Measurements from ENCODE around the gene POFUT1. TPM values are rescaled to one million over a fixed set of nuclear protein-coding genes. Genes with fewer than 3 reads are reported as not detected.

Gene POFUT1
- total and polyA plus RNA-seq, 11 donors, result 12.0 to 48.5 (median 27.3) TPM

GRCh38 chr20:32235331-32236047 lies 27.8 kb downstream of the POFUT1 start:
- no peak for ATAC-seq
- Histone ChIP-seq H3K27ac (no peak overlapping the region), H3K4me3 (no peak overlapping the region), H3K36me3 (peaks cover 0 to 64% (median 58%) of the 10 kb centered on the region in 9 donors), H3K4me1 (peaks cover 0 to 37% (median 0%) of the 10 kb centered on the region in 12 donors), H3K9me3 (no peaks in the 10 kb centered on the region), H3K27me3 (no peaks in the 10 kb centered on the region)
- no peak for DNase-seq
- TF ChIP-seq CTCF (IDR thresholded peaks at IDR 0.05) (no peak), POLR2A (IDR thresholded peaks at IDR 0.05) (no peak)
- intact Hi-C loops (cut with DNase I), result no loop called here
- 79 to 90% (median 85%) methylated on average over 6 of the region's 6 CpGs for WGBS, 4 donors

GRCh38 chr20:32236048-32236533 lies 28.4 kb downstream of the POFUT1 start:
- Histone ChIP-seq H3K36me3 (peaks cover 0 to 58% (median 52%) of the 10 kb centered on the region in 9 donors), H3K27ac (no peak overlapping the region), H3K9me3 (no peaks in the 10 kb centered on the region), H3K4me3 (no peak overlapping the region), H3K27me3 (no peaks in the 10 kb centered on the region), H3K4me1 (peaks cover 0 to 37% (median 0%) of the 10 kb centered on the region in 12 donors)
- ATAC-seq, result no peak
- DNase-seq, result no peak
- WGBS, 4 donors, result 92 to 100% (median 94%) methylated on average over 3 of the region's 3 CpGs
- intact Hi-C loops (cut with DNase I), result no loop called here
- TF ChIP-seq CTCF (IDR thresholded peaks at IDR 0.05) (no peak), POLR2A (IDR thresholded peaks at IDR 0.05) (no peak)

DNA sequence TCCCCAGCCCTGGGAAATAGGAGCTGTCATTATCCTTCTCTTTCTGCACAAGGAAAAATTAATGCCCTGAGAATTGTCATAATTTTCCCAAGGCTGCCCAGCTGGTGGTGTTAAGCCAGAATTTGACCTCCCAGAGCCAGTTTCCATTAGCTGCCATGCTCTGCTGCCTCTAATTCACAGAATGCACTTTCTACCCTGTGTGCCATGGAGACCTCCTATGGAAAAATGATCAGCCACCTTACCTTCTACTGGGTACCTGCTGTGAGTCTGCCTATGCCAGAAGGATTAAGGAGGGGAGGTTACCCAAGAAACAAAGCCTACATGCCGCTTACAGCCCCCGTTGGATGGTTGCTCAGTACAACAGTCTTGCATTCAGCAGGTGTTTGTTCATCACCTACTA lies 29.1 kb downstream of the POFUT1 start:
- H3K4me1 ChIP-seq, result peaks cover 0 to 31% (median 0%) of the 10 kb centered on the region in 12 donors
- H3K27me3 ChIP-seq, result no peaks in the 10 kb centered on the region
- H3K4me3 ChIP-seq, result no peak overlapping the region
- ATAC-seq (no peak), DNase-seq (no peak)
- intact Hi-C loops (cut with DNase I), result no loop called here
- no peak overlapping the region for H3K27ac ChIP-seq
- H3K9me3 ChIP-seq, result no peaks in the 10 kb centered on the region
- peaks cover 0 to 50% (median 45%) of the 10 kb centered on the region in 9 donors for H3K36me3 ChIP-seq
- no peak for TF ChIP-seq CTCF (IDR thresholded peaks at IDR 0.05)
- no peak for TF ChIP-seq POLR2A (IDR thresholded peaks at IDR 0.05)
- WGBS, 4 donors, result 94 to 100% (median 97%) methylated on average over 2 of the region's 2 CpGs

DNA sequence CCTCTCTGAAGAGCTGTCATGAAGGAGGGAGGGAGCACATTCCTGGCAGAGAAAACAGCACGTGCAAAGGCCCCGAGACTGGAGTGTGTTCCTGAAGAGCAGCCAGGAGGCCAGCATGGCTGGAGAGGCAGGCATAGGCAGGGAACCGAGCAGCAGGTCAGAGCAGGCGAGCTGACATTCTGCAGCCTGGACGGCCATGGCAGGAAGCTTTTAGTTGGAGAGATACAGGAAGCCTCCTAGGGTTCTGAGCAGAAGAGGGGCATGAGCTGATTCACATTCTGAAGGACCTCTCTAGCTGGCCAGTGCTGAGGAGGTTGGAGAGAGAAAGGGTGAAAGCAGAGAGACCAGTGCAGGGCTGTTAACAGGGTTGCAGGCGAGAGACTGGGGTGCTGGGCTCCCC lies 29.7 kb downstream of the POFUT1 start:
- intact Hi-C loops (cut with DNase I), result no loop called here
- no peaks in the 10 kb centered on the region for H3K27me3 ChIP-seq
- ATAC-seq (no peak), DNase-seq (no peak)
- TF ChIP-seq POLR2A (IDR thresholded peaks at IDR 0.05) (no peak), CTCF (IDR thresholded peaks at IDR 0.05) (no peak)
- no peak overlapping the region for H3K4me3 ChIP-seq
- H3K36me3 ChIP-seq, result peaks cover 0 to 47% (median 39%) of the 10 kb centered on the region in 9 donors
- WGBS, 4 donors, result 74 to 86% (median 84%) methylated on average over 6 of the region's 6 CpGs
- peaks cover 0 to 25% (median 0%) of the 10 kb centered on the region in 12 donors for H3K4me1 ChIP-seq
- H3K27ac ChIP-seq, result no peak overlapping the region
- H3K9me3 ChIP-seq, result no peaks in the 10 kb centered on the region

Measured in heart left ventricle (tissue), 16 donors.